HepG2 (cell line): ENCODE measurements around the gene NT5DC1. TPM values are rescaled to one million over a fixed set of nuclear protein-coding genes. Genes with fewer than 3 reads are reported as not detected.

ENCODE experiments used
- ATF6 ChIP-seq: sonication (generic); formaldehyde crosslinking; conservative IDR thresholded peaks from 2 replicates; pipeline ENCODE4 v1.4.0; 2020; ENCODE audit warnings: missing genetic modification reagents
- HIVEP1 ChIP-seq: sonication (generic); formaldehyde crosslinking; IDR thresholded peaks from 2 replicates; pipeline ENCODE4 v1.4.0; 2020; ENCODE audit warnings: mild to moderate bottlenecking, missing genetic modification reagents
- KDM2A ChIP-seq: sonication (generic); formaldehyde crosslinking; IDR thresholded peaks from 2 replicates; pipeline ENCODE4 v1.4.0; 2020; ENCODE audit warnings: low read depth, missing genetic modification reagents, borderline replicate concordance
- MIER3 ChIP-seq: IDR thresholded peaks from 2 replicates; pipeline ENCODE4 v1.6.1; 2016; ENCODE audit warnings: missing compliant biosample characterization, borderline replicate concordance
- RNF2 ChIP-seq: fragments of 450-650 bp; conservative IDR thresholded peaks from 2 replicates; pipeline ENCODE4 v1.6.1; 2016; ENCODE audit warnings: low read depth
- TBX3 ChIP-seq: fragments of 450-650 bp; IDR thresholded peaks from 2 replicates; pipeline ENCODE4 v1.6.1; 2017; ENCODE audit warnings: antibody characterized with exemption, mild to moderate bottlenecking, inconsistent platforms, borderline replicate concordance
- TRAFD1 ChIP-seq: sonication (generic); formaldehyde crosslinking; IDR thresholded peaks from 2 replicates; pipeline ENCODE4 v1.5.1; 2020; ENCODE audit warnings: missing genetic modification reagents, mild to moderate bottlenecking, borderline replicate concordance
- YEATS2 ChIP-seq: sonication (generic); formaldehyde crosslinking; IDR thresholded peaks from 2 replicates; pipeline ENCODE4 v1.4.0; 2020; ENCODE audit warnings: missing genetic modification reagents, borderline replicate concordance
- polyA plus RNA-seq, 8 experiments: library from polyadenylated mRNA; depleted of rRNA in 3 of 8; stranded (reverse) in 7 of 8; unstranded in 1 of 8; fragments of >200 nt; fragmentation: Illumina TruSeq in 4 of 8; extraction: Trizol in 4 of 8; gene quantifications; 2 replicates each; pipeline versions ENCODE4 v1.2.1 to v1.2.3, GENCODE V29; 2011 to 2016; ENCODE audit warnings: low read depth in 4 of 8, missing spikeins in 1 of 8, mixed read lengths in 1 of 8; ENCODE audit not compliant: insufficient read depth in 1 of 8
- total RNA-seq, 5 experiments: library from RNA; depleted of rRNA; stranded (reverse); fragments of >200 nt; fragmentation: Illumina TruSeq; extraction: Trizol; gene quantifications; 2 replicates each; pipeline ENCODE4 v1.2.3, GENCODE V29; 2016; ENCODE audit warnings: low read depth in 1 of 5
- TF ChIP-seq, protein P1 (sequence below): sonication (generic); formaldehyde crosslinking; IDR thresholded peaks from 2 replicates; pipeline ENCODE4 v1.4.0; 2020; ENCODE audit warnings: mild to moderate bottlenecking, missing genetic modification reagents
- TF ChIP-seq, protein P2 (sequence below): sonication (generic); formaldehyde crosslinking; IDR thresholded peaks from 2 replicates; pipeline ENCODE4 v1.4.0; 2020; ENCODE audit warnings: missing genetic modification reagents
- TF ChIP-seq, protein P3 (sequence below): IDR thresholded peaks from 2 replicates; pipeline ENCODE4 v1.6.1; 2016; ENCODE audit warnings: mild to moderate bottlenecking

NT5DC1 gene
- total and polyA plus RNA-seq, 2 of the 13 experiments (the other 11 are each of a cell fraction or from before 2014, with no cell fraction given) = 27.0 to 56.1 TPM

GRCh38 chr6:116059713-116060571, 40.7 kb upstream of the NT5DC1 start (continued):
- TF ChIP-seq, protein P1, sequence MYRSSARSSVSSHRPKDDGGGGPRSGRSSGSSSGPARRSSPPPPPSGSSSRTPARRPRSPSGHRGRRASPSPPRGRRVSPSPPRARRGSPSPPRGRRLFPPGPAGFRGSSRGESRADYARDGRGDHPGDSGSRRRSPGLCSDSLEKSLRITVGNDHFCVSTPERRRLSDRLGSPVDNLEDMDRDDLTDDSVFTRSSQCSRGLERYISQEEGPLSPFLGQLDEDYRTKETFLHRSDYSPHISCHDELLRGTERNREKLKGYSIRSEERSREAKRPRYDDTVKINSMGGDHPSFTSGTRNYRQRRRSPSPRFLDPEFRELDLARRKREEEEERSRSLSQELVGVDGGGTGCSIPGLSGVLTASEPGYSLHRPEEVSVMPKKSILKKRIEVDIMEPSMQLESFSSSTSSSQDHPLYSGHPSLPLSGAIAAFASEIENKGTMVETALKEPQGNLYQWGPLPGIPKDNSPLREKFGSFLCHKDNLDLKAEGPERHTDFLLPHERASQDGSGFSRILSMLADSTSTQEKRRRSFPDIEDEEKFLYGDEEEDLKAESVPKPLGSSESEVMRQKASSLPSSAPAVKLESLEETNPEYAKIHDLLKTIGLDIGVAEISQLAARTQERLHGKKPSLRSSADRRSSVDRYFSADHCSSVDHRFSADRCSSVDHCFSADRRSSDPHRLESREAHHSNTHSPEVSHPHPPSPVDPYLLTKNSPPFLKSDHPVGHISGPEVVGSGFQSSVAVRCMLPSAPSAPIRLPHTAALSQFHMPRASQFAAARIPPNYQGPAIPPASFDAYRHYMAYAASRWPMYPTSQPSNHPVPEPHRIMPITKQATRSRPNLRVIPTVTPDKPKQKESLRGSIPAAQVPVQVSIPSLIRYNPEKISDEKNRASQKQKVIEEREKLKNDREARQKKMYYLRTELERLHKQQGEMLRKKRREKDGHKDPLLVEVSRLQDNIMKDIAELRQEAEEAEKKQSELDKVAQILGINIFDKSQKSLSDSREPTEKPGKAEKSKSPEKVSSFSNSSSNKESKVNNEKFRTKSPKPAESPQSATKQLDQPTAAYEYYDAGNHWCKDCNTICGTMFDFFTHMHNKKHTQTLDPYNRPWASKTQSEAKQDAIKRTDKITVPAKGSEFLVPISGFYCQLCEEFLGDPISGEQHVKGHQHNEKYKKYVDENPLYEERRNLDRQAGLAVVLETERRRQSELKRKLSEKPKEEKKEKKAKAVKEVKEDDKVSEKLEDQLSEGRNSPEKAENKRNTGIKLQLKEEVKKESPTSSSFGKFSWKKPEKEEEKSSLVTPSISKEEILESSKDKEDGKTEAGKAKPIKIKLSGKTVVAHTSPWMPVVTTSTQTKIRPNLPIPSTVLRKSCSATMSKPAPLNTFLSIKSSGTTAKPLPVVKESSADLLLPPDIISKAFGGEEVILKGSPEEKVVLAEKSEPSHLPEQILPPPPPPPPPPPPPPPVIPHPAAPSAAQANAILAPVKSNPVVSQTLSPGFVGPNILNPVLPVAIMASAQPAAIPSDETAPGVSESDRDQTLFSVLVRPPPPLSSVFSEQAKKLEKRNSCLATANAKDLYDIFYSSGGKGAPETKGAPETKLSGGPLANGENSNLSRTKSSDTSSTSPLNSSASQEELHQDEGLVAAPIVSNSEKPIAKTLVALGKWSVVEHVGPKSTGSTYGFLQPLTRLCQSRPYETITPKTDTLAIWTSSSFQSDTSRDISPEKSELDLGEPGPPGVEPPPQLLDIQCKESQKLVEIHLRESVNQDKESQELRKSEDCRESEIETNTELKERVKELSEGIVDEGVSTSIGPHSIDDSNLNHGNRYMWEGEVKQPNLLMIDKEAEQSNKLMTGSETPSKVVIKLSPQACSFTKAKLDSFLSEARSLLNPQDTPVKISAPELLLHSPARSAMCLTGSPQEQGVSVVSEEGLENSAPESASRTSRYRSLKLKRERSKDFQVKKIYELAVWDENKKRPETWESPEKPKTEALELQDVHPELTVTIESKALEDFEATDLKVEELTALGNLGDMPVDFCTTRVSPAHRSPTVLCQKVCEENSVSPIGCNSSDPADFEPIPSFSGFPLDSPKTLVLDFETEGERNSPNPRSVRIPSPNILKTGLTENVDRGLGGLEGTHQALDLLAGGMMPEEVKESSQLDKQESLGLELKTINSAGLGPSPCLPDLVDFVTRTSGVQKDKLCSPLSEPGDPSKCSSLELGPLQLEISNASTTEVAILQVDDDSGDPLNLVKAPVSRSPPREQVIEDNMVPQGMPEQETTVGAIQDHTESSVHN = 0 out of 2 replicates have a peak, but pooled peaks have one; percentile 27
- no peak for TF ChIP-seq ATF6 (CRISPR knock-in tag)
- TF ChIP-seq MIER3 (CRISPR knock-in tag) = peak; percentile 12; the same call in 1 of the 2 replicates
- peak; percentile 17; the same call in 1 of the 2 replicates for TF ChIP-seq TBX3
- TF ChIP-seq RNF2 = no peak
- TF ChIP-seq YEATS2 = peak; percentile 10; the same call in 1 of the 2 replicates
- TF ChIP-seq KDM2A (CRISPR knock-in tag) = peak; percentile 58; the same call in 1 of the 2 replicates
- 0 out of 2 replicates have a peak, but pooled peaks have one; percentile 26 for TF ChIP-seq TRAFD1 (CRISPR knock-in tag)
- no peak for TF ChIP-seq HIVEP1 (CRISPR knock-in tag)
- TF ChIP-seq, protein P2, sequence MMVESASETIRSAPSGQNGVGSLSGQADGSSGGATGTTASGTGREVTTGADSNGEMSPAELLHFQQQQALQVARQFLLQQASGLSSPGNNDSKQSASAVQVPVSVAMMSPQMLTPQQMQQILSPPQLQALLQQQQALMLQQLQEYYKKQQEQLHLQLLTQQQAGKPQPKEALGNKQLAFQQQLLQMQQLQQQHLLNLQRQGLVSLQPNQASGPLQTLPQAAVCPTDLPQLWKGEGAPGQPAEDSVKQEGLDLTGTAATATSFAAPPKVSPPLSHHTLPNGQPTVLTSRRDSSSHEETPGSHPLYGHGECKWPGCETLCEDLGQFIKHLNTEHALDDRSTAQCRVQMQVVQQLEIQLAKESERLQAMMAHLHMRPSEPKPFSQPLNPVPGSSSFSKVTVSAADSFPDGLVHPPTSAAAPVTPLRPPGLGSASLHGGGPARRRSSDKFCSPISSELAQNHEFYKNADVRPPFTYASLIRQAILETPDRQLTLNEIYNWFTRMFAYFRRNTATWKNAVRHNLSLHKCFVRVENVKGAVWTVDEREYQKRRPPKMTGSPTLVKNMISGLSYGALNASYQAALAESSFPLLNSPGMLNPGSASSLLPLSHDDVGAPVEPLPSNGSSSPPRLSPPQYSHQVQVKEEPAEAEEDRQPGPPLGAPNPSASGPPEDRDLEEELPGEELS = peak; percentile 36; the same call in 1 of the 2 replicates
- TF ChIP-seq, protein P3, sequence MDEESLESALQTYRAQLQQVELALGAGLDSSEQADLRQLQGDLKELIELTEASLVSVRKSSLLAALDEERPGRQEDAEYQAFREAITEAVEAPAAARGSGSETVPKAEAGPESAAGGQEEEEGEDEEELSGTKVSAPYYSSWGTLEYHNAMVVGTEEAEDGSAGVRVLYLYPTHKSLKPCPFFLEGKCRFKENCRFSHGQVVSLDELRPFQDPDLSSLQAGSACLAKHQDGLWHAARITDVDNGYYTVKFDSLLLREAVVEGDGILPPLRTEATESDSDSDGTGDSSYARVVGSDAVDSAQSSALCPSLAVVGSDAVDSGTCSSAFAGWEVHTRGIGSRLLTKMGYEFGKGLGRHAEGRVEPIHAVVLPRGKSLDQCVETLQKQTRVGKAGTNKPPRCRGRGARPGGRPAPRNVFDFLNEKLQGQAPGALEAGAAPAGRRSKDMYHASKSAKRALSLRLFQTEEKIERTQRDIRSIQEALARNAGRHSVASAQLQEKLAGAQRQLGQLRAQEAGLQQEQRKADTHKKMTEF = peak; percentile 29; the same call in 1 of the 2 replicates
